HepG2 (cell line): Measurements from ENCODE around the gene TBX6. TPM values are rescaled to one million over a fixed set of nuclear protein-coding genes. Genes with fewer than 3 reads are reported as not detected.
"Not testable (repeated sequence)": the region's sequence is repeated elsewhere in the genome, so short reads cannot be mapped to it uniquely, and the experiment has no call there.

Experiments used
- ATAC-seq: fragments of 200-7000 bp; cut with Tn5 transposase; 3 replicates; pipeline ENCODE4 v1.9.1; 2020; ENCODE audit warnings: mild to moderate bottlenecking, moderate library complexity
- BruUV-seq: library from RNA; stranded (reverse); fragments of 400-500 nt; replicated peaks from 2 replicates; lab custom pipeline; 2021; lab: Mats Ljungman, UMichigan
- CTCF ChIA-PET: fragments of 300-600 bp; formaldehyde crosslinking; extraction: SDS; loops from one replicate; lab custom pipeline; 2021; ENCODE audit warnings: low total read pairs, inconsistent platforms, low intra/inter-chr PET ratio; lab: Yijun Ruan, JAX
- POLR2A ChIA-PET: fragments of 350-600 bp; sonication (Branson Sonifier 250); formaldehyde crosslinking; loops from one replicate; lab custom pipeline; 2020; ENCODE audit warnings: antibody characterized with exemption, inconsistent platforms; lab: Yijun Ruan, JAX
- DNase-seq: peaks from one replicate; pipeline ENCODE4 v3.0.0-alpha.2; 2015; ENCODE audit warnings: low spot score
- FAIRE-seq: peaks from 3 replicates; lab custom pipeline; 2011; peaks lifted over from hg19 to GRCh38; lab: Jason Lieb, UNC
- H2AFZ ChIP-seq: one replicate; pipeline ENCODE4 v1.6.1; 2011; ENCODE audit warnings: low read length, inconsistent platforms
- H3K27ac ChIP-seq: fragments of 300-600 bp; 3 replicates; pipeline ENCODE4 v1.8.0; 2011; ENCODE audit warnings: mixed run types, mild to moderate bottlenecking, mixed read lengths, low read length, inconsistent platforms; ENCODE audit not compliant: insufficient read depth; ENCODE audit errors: extremely low read length
- H3K27me3 ChIP-seq, 2 experiments: fragments of 200-600 bp in 1 of 2; 2 replicates in 1 of 2; 3 replicates in 1 of 2; pipeline versions ENCODE4 v1.6.0 to v1.8.0; 2011; ENCODE audit warnings: low read length in 2 of 2, mild to moderate bottlenecking in 2 of 2, moderate library complexity in 2 of 2, inconsistent platforms in 1 of 2; ENCODE audit not compliant: insufficient read depth in 2 of 2, control insufficient read depth in 1 of 2
- H3K36me3 ChIP-seq, 2 experiments: fragments of 200-600 bp in 1 of 2; replicated peaks in 1 of 2; 2 replicates in 1 of 2; 3 replicates in 1 of 2; pipeline versions ENCODE4 v1.5.1 to v1.8.0; 2011; ENCODE audit warnings: low read length in 2 of 2, inconsistent platforms in 1 of 2; ENCODE audit not compliant: insufficient read depth in 2 of 2, control insufficient read depth in 1 of 2
- H3K4me1 ChIP-seq: 2 replicates; pipeline ENCODE4 v1.5.1; 2012; ENCODE audit warnings: low read length, inconsistent platforms; ENCODE audit not compliant: insufficient read depth
- H3K4me2 ChIP-seq: 2 replicates; pipeline ENCODE4 v1.6.0; 2011; ENCODE audit warnings: low read depth, low read length, inconsistent platforms
- H3K4me3 ChIP-seq, 3 experiments: fragments of 200-600 bp in 1 of 3; sonication (generic), shearing (Covaris generic) in 1 of 3; replicated peaks in 1 of 3; 2 replicates each; pipeline ENCODE4 v1.5.1; 2011 to 2016; ENCODE audit warnings: low read length in 3 of 3, inconsistent platforms in 2 of 3, low read depth in 2 of 3, mild to moderate bottlenecking in 2 of 3, control low read depth in 1 of 3, mixed read lengths in 1 of 3; ENCODE audit not compliant: insufficient read depth in 1 of 3
- H3K79me2 ChIP-seq: one replicate; pipeline ENCODE4 v1.6.1; 2011; ENCODE audit warnings: low read length, inconsistent platforms; ENCODE audit not compliant: insufficient read depth
- H3K9ac ChIP-seq: 2 replicates; pipeline ENCODE4 v1.6.0; 2011; ENCODE audit warnings: mild to moderate bottlenecking, low read depth, low read length, inconsistent platforms; ENCODE audit not compliant: insufficient read depth
- H3K9me3 ChIP-seq: 2 replicates; pipeline ENCODE4 v1.5.1; 2012; ENCODE audit warnings: mild to moderate bottlenecking, low read length
- H4K20me1 ChIP-seq: 2 replicates; pipeline ENCODE4 v1.6.0; 2011; ENCODE audit warnings: inconsistent platforms, mild to moderate bottlenecking, low read length, moderate library complexity; ENCODE audit not compliant: insufficient read depth
- ARHGAP35 ChIP-seq: sonication (generic); formaldehyde crosslinking; IDR thresholded peaks from 2 replicates; pipeline ENCODE4 v1.9.0; 2022; ENCODE audit warnings: mild to moderate bottlenecking, inconsistent platforms, moderate library complexity, missing genetic modification reagents, borderline replicate concordance
- ZFP82 ChIP-seq: sonication (generic); formaldehyde crosslinking; IDR thresholded peaks from 2 replicates; pipeline ENCODE4 v1.5.1; 2020; ENCODE audit warnings: mild to moderate bottlenecking, missing genetic modification reagents, borderline replicate concordance
- ZMYM3 ChIP-seq: sonication (generic); formaldehyde crosslinking; IDR thresholded peaks from 2 replicates; pipeline ENCODE4 v1.5.1; 2020; ENCODE audit warnings: mild to moderate bottlenecking, missing genetic modification reagents
- ZNF121 ChIP-seq: sonication (generic); formaldehyde crosslinking; IDR thresholded peaks from 2 replicates; pipeline ENCODE4 v1.5.0; 2020; ENCODE audit warnings: mild to moderate bottlenecking, missing genetic modification reagents
- WGBS: methylation state at CpG from one replicate; pipeline ENCODE4 v1.1.6; 2017; ENCODE audit warnings: low lambda C conversion rate; 5-methylcytosine and 5-hydroxymethylcytosine counted together
- in situ Hi-C: cut with HindIII; loops from 2 replicates; pipeline ENCODE4 v1.10.0; 2017; ENCODE audit warnings: low pct_unique_long_range_greater_than_20kb; ENCODE audit not compliant: extremely low pct_ligation_motif_present
- intact Hi-C: fragments of 100-400 bp; cut with micrococcal nuclease; formaldehyde crosslinking; loops from one replicate; pipeline ENCODE4 v1.10.0; 2022; ENCODE audit not compliant: unreplicated experiment
- polyA plus RNA-seq, 8 experiments: library from polyadenylated mRNA; depleted of rRNA in 3 of 8; stranded (reverse) in 7 of 8; unstranded in 1 of 8; fragments of >200 nt; fragmentation: Illumina TruSeq in 4 of 8; extraction: Trizol in 4 of 8; gene quantifications; 2 replicates each; pipeline versions ENCODE4 v1.2.1 to v1.2.3, GENCODE V29; 2011 to 2016; ENCODE audit warnings: low read depth in 4 of 8, missing spikeins in 1 of 8, mixed read lengths in 1 of 8; ENCODE audit not compliant: insufficient read depth in 1 of 8
- total RNA-seq, 5 experiments: library from RNA; depleted of rRNA; stranded (reverse); fragments of >200 nt; fragmentation: Illumina TruSeq; extraction: Trizol; gene quantifications; 2 replicates each; pipeline ENCODE4 v1.2.3, GENCODE V29; 2016; ENCODE audit warnings: low read depth in 1 of 5
- TF ChIP-seq, protein P1 (sequence below): sonication (generic); formaldehyde crosslinking; IDR thresholded peaks from 2 replicates; pipeline ENCODE4 v1.5.0; 2020; ENCODE audit warnings: mild to moderate bottlenecking, missing genetic modification reagents

The TBX6 gene
- total and polyA plus RNA-seq, 2 of the 13 experiments (the other 11 are each of a cell fraction or from before 2014, with no cell fraction given), result 0.24 to 0.42 TPM

- not testable (repeated sequence) for H3K4me3 ChIP-seq
Observed at GRCh38 chr16:30125690-30126089, 34.0 kb upstream of the TBX6 start.

GRCh38 chr16:30124985-30125379 lies 33.3 kb upstream of the TBX6 start:
- Histone ChIP-seq H3K9ac (no peak overlapping the region), H4K20me1 (no peaks in the 10 kb centered on the region), H3K27ac (no peak overlapping the region), H3K9me3 (no peaks in the 10 kb centered on the region), H2AFZ (no peak overlapping the region), H3K4me2 (no peak overlapping the region), H3K4me3 (no peak overlapping the region), H3K27me3 (no peaks in the 10 kb centered on the region), H3K36me3 (no peaks in the 10 kb centered on the region; a peak in 1 of 5 replicates), H3K4me1 (peaks cover 72% of the 10 kb centered on the region), H3K79me2 (no peaks in the 10 kb centered on the region)
- POLR2A ChIA-PET, result interaction anchor here (1.8 to 4.1 kb wide), 4 partner anchors 12 to 58 kb away, joined by 6 to 28 read pairs (median 17); partner anchors contain the start of genes CORO1A, GDPD3 and TBX6
- DNase-seq (no peak), ATAC-seq (no peak), FAIRE-seq (no peak)
- in situ Hi-C loops (no loop called here), intact Hi-C loops (no loop called here)
- WGBS, result 92% methylated on average over 4 of the region's 4 CpGs
- BruUV-seq, result no TSS peak
- TF ChIP-seq ZNF121 (peak; percentile 83), ARHGAP35 (no peak), ZFP82 (0 out of 2 replicates have a peak, but pooled peaks have one; percentile 49)
- CTCF ChIA-PET, result no interaction called here

More at GRCh38 chr16:30125690-30126089, 34.0 kb upstream of the TBX6 start:
- H3K4me1 ChIP-seq, result peaks cover 73% of the 10 kb centered on the region
- H3K79me2 ChIP-seq, ATAC-seq, H3K9me3 ChIP-seq, H3K27me3 ChIP-seq, intact Hi-C loops, BruUV-seq, H3K4me2 ChIP-seq, FAIRE-seq, H3K36me3 ChIP-seq, H2AFZ ChIP-seq, CTCF ChIA-PET, H3K27ac ChIP-seq, in situ Hi-C loops, DNase-seq, H4K20me1 ChIP-seq, H3K9ac ChIP-seq: not testable (repeated sequence)
- POLR2A ChIA-PET, result interaction anchor here (4.1 kb wide), 2 partner anchors 13 to 14 kb away, joined by 25 to 28 read pairs; partner anchors contain the start of gene GDPD3
- WGBS, result 79% methylated on average over 9 of the region's 9 CpGs
- TF ChIP-seq ZMYM3 (CRISPR knock-in tag), result peak; percentile 54; the same call in 1 of the 2 replicates
- TF ChIP-seq, protein P1, sequence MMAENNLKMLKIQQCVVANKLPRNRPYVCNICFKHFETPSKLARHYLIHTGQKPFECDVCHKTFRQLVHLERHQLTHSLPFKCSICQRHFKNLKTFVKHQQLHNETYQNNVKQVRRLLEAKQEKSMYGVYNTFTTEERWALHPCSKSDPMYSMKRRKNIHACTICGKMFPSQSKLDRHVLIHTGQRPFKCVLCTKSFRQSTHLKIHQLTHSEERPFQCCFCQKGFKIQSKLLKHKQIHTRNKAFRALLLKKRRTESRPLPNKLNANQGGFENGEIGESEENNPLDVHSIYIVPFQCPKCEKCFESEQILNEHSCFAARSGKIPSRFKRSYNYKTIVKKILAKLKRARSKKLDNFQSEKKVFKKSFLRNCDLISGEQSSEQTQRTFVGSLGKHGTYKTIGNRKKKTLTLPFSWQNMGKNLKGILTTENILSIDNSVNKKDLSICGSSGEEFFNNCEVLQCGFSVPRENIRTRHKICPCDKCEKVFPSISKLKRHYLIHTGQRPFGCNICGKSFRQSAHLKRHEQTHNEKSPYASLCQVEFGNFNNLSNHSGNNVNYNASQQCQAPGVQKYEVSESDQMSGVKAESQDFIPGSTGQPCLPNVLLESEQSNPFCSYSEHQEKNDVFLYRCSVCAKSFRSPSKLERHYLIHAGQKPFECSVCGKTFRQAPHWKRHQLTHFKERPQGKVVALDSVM (CRISPR knock-in tag), result peak; percentile 61; the same call in 1 of the 2 replicates
